HT1080 (cell line): ENCODE results near the gene PRPF39. TPM values are rescaled to one million over a fixed set of nuclear protein-coding genes. Genes with fewer than 3 reads are reported as not detected.
"Not testable (repeated sequence)": the region's sequence is repeated elsewhere in the genome, so short reads cannot be mapped to it uniquely, and the experiment has no call there.

Experiments used
- DNase-seq: peaks from one replicate; pipeline ENCODE4 v3.0.0-alpha.2; 2015; ENCODE audit warnings: low read depth
- small RNA-seq: library from RNA; depleted of rRNA; stranded (forward); fragments of <200 nt; gene quantifications from one replicate; pipeline ENCODE3, GENCODE V24; 2014
- total RNA-seq: library from RNA; depleted of rRNA; stranded (reverse); fragments of >200 nt; shearing (Covaris generic); gene quantifications from 2 replicates; pipeline ENCODE4 v1.2.3, GENCODE V29; 2014; rRNA removed

PRPF39 gene
- total RNA-seq, 1 experiment from 2014 or later: 26.8 TPM

DNA sequence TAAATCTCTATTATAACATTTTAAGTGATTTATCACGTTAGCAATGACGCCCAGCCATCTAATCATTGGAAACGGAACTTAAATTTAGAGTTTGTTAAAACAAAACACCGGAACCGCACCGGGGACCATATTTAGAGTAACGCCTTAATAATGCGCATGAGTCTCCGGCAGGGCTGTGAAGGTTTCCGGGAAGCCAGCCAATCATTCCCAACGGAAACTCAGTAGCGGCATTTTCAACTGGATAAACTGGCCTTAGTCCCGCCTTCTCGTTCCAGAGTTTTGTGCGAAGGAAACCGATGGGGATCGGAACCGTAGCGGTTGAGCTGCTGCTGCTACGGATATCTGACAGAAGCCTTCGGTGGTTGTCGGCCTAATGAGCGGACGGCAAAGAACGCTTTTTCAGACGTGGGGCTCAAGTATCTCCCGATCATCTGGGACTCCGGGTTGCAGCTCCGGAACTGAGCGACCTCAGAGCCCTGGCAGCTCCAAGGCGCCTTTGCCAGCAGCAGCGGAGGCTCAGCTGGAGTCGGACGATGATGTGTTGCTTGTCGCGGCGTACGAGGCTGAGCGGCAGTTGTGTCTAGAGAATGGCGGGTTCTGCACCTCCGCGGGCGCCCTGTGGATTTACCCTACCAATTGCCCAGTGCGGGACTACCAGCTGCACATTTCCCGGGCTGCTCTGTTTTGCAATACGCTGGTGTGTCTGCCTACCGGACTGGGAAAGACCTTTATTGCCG is 51.9 kb downstream of the PRPF39 start, which contains the start of gene FANCM:
FANCM (plus strand) TSS at position 272 of the 737 bp plus-strand sequence; CDS start at position 374, 102 bp downstream.
- DNase-seq: peak; percentile 95

DNA sequence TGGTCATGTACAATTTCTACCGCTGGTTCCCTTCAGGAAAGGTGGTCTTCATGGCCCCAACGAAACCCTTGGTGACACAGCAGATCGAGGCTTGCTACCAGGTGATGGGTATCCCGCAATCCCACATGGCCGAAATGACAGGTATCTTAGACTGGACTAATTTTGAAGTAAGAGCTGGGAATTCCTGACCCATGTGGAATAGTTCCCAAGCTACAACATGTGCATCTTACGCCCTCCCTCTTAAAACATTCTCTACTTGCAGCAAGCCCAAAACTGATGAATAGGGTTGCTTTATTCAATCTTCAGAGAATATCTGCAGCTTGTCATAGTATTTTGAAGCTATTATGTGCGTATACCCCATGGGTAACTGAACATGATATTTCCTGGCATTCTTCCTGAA is 52.5 kb downstream of the PRPF39 start:
- no peak for DNase-seq

DNA sequence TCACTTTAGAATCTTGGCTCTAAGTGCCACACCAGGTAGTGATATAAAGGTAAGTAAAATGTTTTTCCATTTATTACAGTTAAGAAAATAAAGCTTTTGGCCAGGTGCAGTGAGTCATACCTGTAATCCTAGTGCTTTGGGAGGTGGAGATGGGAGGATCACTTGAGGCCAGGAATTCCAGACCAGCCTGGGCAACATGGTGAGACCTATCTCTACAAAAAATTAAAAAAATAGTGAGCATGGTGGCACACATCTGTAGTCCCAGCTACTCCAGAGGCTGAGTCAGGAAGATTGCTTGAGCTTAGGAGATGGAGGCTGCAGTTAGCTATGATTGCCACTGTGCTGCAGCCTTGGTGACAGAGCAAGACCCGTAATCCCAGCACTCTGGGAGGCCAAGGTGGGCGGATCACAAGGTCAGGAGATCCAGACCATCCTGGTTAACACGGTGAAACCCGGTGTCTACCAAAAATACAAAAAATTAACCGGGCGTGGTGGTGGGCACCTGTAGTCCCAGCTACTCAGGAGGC is 56.8 kb downstream of the PRPF39 start:
- no peak for DNase-seq

DNA sequence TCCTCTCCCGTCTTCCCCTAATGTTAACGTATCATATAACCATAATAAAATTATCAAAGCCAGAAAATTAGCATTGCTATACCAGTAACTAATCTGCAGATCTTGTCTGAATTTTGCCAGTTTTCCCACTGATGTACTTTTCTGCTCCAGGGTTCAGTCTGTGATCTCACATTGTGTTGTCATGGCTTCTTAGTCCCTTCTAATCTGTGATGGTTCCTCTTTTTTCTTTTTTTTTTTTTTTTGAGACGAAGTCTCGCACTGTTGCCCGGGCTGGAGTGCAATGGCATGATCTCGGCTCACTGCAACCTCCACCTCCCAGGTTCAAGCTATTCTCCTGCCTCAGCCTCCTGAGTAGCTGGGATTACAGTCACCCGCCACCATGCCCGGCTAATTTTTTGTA is 58.2 kb downstream of the PRPF39 start:
- not testable (repeated sequence) for DNase-seq

DNA sequence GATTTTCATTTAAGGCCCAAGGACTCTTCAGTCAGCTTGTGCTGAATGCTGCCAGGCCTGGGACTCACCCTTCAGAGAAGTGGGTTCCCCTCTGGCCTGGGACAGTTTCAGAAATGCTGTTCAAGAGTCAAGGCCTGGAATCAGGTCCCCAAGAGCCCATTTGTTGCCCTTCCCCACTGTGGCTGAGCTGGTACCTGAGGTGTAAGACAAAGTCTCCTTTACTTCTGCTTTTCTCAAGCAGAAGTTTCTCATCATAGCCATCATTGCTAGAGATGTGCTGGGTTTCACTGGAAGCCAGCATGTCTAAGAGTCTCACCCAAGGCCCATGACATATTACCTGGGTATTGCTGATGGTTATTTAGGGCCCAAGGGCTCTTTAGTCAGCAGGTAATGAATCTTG is 60.7 kb downstream of the PRPF39 start:
- no peak for DNase-seq

DNA sequence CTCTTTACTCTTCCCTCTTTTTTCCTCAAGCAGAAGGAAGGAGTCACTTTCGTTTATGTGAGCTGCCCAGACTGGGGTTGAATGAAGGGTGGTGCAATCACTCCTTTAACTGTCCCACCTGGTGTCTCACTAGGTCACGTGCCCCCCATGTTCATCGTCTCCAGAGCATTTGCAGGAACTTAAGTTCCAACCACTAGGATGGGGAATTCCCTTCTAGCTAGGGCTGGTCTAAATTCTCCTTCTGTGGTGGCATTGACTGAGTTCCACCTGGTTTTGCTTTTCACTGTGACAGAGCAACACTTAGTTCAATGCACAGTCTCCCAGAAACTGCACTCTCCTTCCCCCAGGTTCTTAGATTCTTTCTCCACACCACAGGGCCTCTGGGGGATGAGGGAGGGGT is 61.3 kb downstream of the PRPF39 start:
- DNase-seq: no peak

DNA sequence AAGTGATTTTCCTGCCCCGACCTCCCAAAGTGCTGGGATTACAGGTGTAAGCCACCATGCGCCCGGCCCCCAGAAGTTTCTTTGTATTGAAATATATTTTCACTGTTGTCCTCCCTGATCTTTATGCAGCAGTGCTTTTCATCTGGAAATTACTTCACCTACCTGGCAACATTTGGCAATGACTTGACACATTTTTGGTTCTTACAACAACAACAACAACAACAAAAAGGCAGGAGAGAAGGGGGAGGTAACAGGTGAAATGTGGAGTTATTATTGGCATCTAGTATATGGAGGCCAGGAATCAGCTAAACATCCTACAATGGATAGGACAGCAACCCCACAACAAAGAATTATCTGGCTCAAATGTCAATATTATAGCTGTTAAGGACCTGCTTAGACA is 65.7 kb downstream of the PRPF39 start:
- DNase-seq: no peak

DNA sequence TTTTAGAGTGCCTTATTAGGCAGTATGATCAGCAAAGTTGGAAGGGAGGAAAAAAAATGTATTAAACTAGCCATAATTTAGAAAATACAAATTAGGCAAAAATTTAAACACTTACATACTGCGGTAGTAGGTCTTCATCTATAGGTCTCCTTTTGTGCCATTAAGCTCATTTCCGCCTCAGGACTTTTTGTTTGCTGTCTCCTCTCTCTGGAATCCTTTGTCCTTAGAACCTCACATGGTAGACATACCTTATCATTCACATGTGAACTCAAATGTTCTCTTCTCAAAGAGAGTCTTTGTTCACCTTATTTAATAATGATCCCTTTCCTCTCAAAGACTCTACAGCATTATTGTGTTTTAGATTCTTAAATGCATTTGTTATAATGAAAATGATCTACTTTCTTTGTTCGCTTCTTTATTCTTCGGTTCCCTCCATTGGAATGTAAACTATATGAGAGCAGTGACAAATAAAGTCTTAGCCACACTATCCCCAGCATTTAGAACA is 66.5 kb downstream of the PRPF39 start:
- no peak for DNase-seq

DNA sequence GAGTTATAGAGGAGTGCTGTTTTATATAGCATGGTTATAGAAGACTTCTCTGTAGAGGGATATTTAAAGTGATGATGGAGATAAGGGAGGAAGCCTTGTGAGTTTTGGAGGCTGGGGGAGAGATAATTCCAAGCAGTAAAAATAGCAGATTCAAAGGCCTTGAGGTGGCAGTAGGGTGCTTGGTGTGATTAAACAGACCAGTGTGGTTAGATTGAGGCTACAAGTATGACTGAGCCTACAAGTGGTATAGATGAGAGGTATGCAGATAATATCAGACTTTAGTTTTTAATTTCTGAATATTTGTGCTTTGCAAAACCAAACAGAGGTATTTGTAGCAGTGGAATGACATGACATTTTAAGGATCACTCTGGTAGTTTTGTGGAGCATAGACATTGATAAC is 72.2 kb downstream of the PRPF39 start:
- DNase-seq: no peak

Small RNA genes lying within 50 kb of the gene (small RNA-seq; reads per million reads assigned to genes)
- gene RF00151 (0.61 reads per million, percentile 61 among the genes with 10 or more reads in this experiment), gene SNORD127 (2,466 reads per million, percentile 99 among the genes with 10 or more reads in this experiment)

Other genes starting within 250 kb of the PRPF39 start
- gene KLHL28, start 122.2 kb upstream of the PRPF39 start, total RNA-seq: 2.0 and 2.1 TPM in 2 replicates
- gene TOGARAM1, start 121.9 kb upstream of the PRPF39 start, total RNA-seq: 4.6 and 5.6 TPM in 2 replicates
- 55.8 and 91.9 TPM in 2 replicates for gene FKBP3, start 50.4 kb downstream of the PRPF39 start, total RNA-seq
- 9.5 and 11.3 TPM in 2 replicates for gene FANCM, start 51.8 kb downstream of the PRPF39 start, total RNA-seq
- 42.8 and 49.2 TPM in 2 replicates for gene MIS18BP1, start 169.1 kb downstream of the PRPF39 start, total RNA-seq